Adipocyte (in vitro differentiated cells): ENCODE measurements around the gene MORN1.
A peak's percentile ranks its signal among the peaks of the same experiment; 100 is the strongest.

Experiments used
- DNase-seq: peaks from one replicate; pipeline ENCODE4 v3.0.0-alpha.2; 2015; ENCODE audit warnings: low read depth
- H3K27me3 ChIP-seq: replicated peaks from 2 replicates; pipeline ENCODE4 v1.7.0; 2013; ENCODE audit warnings: mild to moderate bottlenecking, low read length, moderate library complexity; ENCODE audit not compliant: control insufficient read depth, insufficient read depth
- H3K36me3 ChIP-seq: 2 replicates; pipeline ENCODE4 v1.7.0; 2013; ENCODE audit warnings: low read length, mild to moderate bottlenecking, moderate library complexity; ENCODE audit not compliant: control insufficient read depth, insufficient read depth, severe bottlenecking
- H3K4me1 ChIP-seq: 2 replicates; pipeline ENCODE4 v1.7.0; 2013; ENCODE audit warnings: mild to moderate bottlenecking, low read length, moderate library complexity; ENCODE audit not compliant: control insufficient read depth, insufficient read depth
- H3K4me3 ChIP-seq: 2 replicates; pipeline ENCODE4 v1.7.0; 2013; ENCODE audit warnings: mild to moderate bottlenecking, low read length, moderate library complexity
- H3K9ac ChIP-seq: 2 replicates; pipeline ENCODE4 v1.7.0; 2013; ENCODE audit warnings: mild to moderate bottlenecking, low read length, moderate library complexity
- H3K9me3 ChIP-seq: 2 replicates; pipeline ENCODE4 v1.7.0; 2013; ENCODE audit warnings: mild to moderate bottlenecking, low read length, moderate library complexity; ENCODE audit not compliant: control insufficient read depth

MORN1 gene

GRCh38 chr1:2308844-2309243 is 82.5 kb downstream of the MORN1 start:
- Histone ChIP-seq H3K9me3 (no peaks in the 10 kb centered on the region), H3K36me3 (peaks cover 49% of the 10 kb centered on the region), H3K9ac (no peak overlapping the region), H3K4me1 (peaks cover 17% of the 10 kb centered on the region), H3K27me3 (no peaks in the 10 kb centered on the region), H3K4me3 (no peak overlapping the region)
- DNase-seq, result no peak

- peaks cover 14% of the 10 kb centered on the region for H3K4me1 ChIP-seq
- no peak for DNase-seq
- H3K9ac ChIP-seq, result no peak overlapping the region
- no peaks in the 10 kb centered on the region for H3K9me3 ChIP-seq
- H3K36me3 ChIP-seq, result peaks cover 57% of the 10 kb centered on the region
- no peak overlapping the region for H3K4me3 ChIP-seq
- no peaks in the 10 kb centered on the region for H3K27me3 ChIP-seq
These were observed 83.4 kb downstream of the MORN1 start for GRCh38 chr1:2307972-2308371.

GRCh38 chr1:2307064-2307605 is 84.2 kb downstream of the MORN1 start:
- no peak for DNase-seq
- Histone ChIP-seq H3K9ac (no peak overlapping the region), H3K36me3 (peaks cover 64% of the 10 kb centered on the region), H3K27me3 (no peaks in the 10 kb centered on the region), H3K9me3 (no peaks in the 10 kb centered on the region), H3K4me1 (peaks cover 6% of the 10 kb centered on the region), H3K4me3 (no peak overlapping the region)

GRCh38 chr1:2306151-2306978 is 85.0 kb downstream of the MORN1 start:
- Histone ChIP-seq H3K36me3 (peaks cover 64% of the 10 kb centered on the region), H3K27me3 (no peaks in the 10 kb centered on the region), H3K4me1 (peaks cover 6% of the 10 kb centered on the region), H3K9ac (no peak overlapping the region), H3K4me3 (no peak overlapping the region), H3K9me3 (no peaks in the 10 kb centered on the region)
- no peak for DNase-seq

- H3K27me3 ChIP-seq, result no peaks in the 10 kb centered on the region
- no peak overlapping the region for H3K4me3 ChIP-seq
- H3K9me3 ChIP-seq, result no peaks in the 10 kb centered on the region
- H3K9ac ChIP-seq, result no peak overlapping the region
- peaks cover 18% of the 10 kb centered on the region for H3K4me1 ChIP-seq
- peaks cover 64% of the 10 kb centered on the region for H3K36me3 ChIP-seq
- no peak for DNase-seq
These were observed 86.3 kb downstream of the MORN1 start for GRCh38 chr1:2304921-2305681.

GRCh38 chr1:2304282-2304681 is 87.1 kb downstream of the MORN1 start:
- H3K36me3 ChIP-seq, result peaks cover 63% of the 10 kb centered on the region

GRCh38 chr1:2303781-2304180 is 87.6 kb downstream of the MORN1 start:
- DNase-seq, result no peak
- no peak overlapping the region for H3K4me3 ChIP-seq
- H3K4me1 ChIP-seq, result peaks cover 28% of the 10 kb centered on the region
- no peaks in the 10 kb centered on the region for H3K27me3 ChIP-seq
- H3K9ac ChIP-seq, result no peak overlapping the region
- H3K36me3 ChIP-seq, result peaks cover 58% of the 10 kb centered on the region
- no peaks in the 10 kb centered on the region for H3K9me3 ChIP-seq

More at GRCh38 chr1:2304282-2304681, 87.1 kb downstream of the MORN1 start:
- no peaks in the 10 kb centered on the region for H3K9me3 ChIP-seq
- H3K27me3 ChIP-seq, result no peaks in the 10 kb centered on the region
- no peak overlapping the region for H3K4me3 ChIP-seq
- no peak for DNase-seq
- H3K4me1 ChIP-seq, result peaks cover 26% of the 10 kb centered on the region
- no peak overlapping the region for H3K9ac ChIP-seq

GRCh38 chr1:2303016-2303775 is 88.2 kb downstream of the MORN1 start:
- peaks cover 28% of the 10 kb centered on the region for H3K4me1 ChIP-seq
- no peaks in the 10 kb centered on the region for H3K9me3 ChIP-seq
- no peaks in the 10 kb centered on the region for H3K27me3 ChIP-seq
- DNase-seq, result no peak
- H3K4me3 ChIP-seq, result no peak overlapping the region
- no peak overlapping the region for H3K9ac ChIP-seq
- H3K36me3 ChIP-seq, result peaks cover 53% of the 10 kb centered on the region

GRCh38 chr1:2302292-2302925 is 88.9 kb downstream of the MORN1 start:
- Histone ChIP-seq H3K36me3 (peaks cover 45% of the 10 kb centered on the region), H3K9me3 (no peaks in the 10 kb centered on the region), H3K4me3 (no peak overlapping the region), H3K4me1 (peaks cover 28% of the 10 kb centered on the region), H3K27me3 (no peaks in the 10 kb centered on the region), H3K9ac (no peak overlapping the region)
- no peak for DNase-seq

GRCh38 chr1:2301607-2302291 is 89.6 kb downstream of the MORN1 start:
- Histone ChIP-seq H3K36me3 (peaks cover 38% of the 10 kb centered on the region), H3K4me1 (peaks cover 28% of the 10 kb centered on the region), H3K9ac (peak overlapping the region; percentile 49), H3K4me3 (no peak overlapping the region), H3K9me3 (no peaks in the 10 kb centered on the region), H3K27me3 (no peaks in the 10 kb centered on the region)
- DNase-seq, result no peak
